Ascending aorta (tissue), 2 donors: ENCODE measurements around the gene MOGAT3. TPM values are rescaled to one million over a fixed set of nuclear protein-coding genes. Genes with fewer than 3 reads are reported as not detected.
"Not testable (repeated sequence)": the region's sequence is repeated elsewhere in the genome, so short reads cannot be mapped to it uniquely, and the experiment has no call there.

Source experiments
- DNase-seq, 2 donors: peaks; one replicate each; pipeline ENCODE4 v3.0.0-alpha.2; 2019; ENCODE audit warnings: low spot score in 2 of 2
- H3K27ac ChIP-seq, 2 donors: fragments of 200-600 bp; sonication (generic); one replicate each; pipeline ENCODE4 v1.5.1; 2016 to 2017; ENCODE audit warnings: mild to moderate bottlenecking in 1 of 2
- H3K27me3 ChIP-seq: fragments of 200-600 bp; sonication (generic); one replicate; pipeline ENCODE4 v1.5.1; 2017
- H3K36me3 ChIP-seq, 2 donors: fragments of 200-600 bp; sonication (generic); one replicate each; pipeline ENCODE4 v1.5.1; 2016
- H3K4me1 ChIP-seq, 2 donors: fragments of 200-600 bp; sonication (generic); one replicate each; pipeline ENCODE4 v1.5.1; 2016 to 2017; ENCODE audit warnings: mild to moderate bottlenecking in 1 of 2
- H3K4me3 ChIP-seq, 2 donors: fragments of 200-600 bp; sonication (generic); one replicate each; pipeline ENCODE4 v1.5.1; 2016 to 2017; ENCODE audit warnings: mild to moderate bottlenecking in 1 of 2
- H3K9me3 ChIP-seq, 2 donors: fragments of 200-600 bp; sonication (generic); one replicate each; pipeline ENCODE4 v1.5.1; 2016
- CTCF ChIP-seq, 3 experiments: fragments of 200-600 bp in 2 of 3; fragments of 450-650 bp in 1 of 3; sonication (generic) in 2 of 3; IDR thresholded peaks; one replicate each; pipeline ENCODE4 v1.5.1; 2016 to 2019; ENCODE audit warnings: antibody characterized with exemption in 3 of 3, mild to moderate bottlenecking in 1 of 3, moderate library complexity in 1 of 3
- intact Hi-C: fragments of 100-400 bp; cut with DNase I; formaldehyde crosslinking; loops from one replicate; pipeline ENCODE4 v1.15.1; 2023
- total RNA-seq: library from RNA; depleted of rRNA; stranded (reverse); fragments of >200 nt; gene quantifications from one replicate; pipeline ENCODE4 v1.1.0, GENCODE V29; 2016

MOGAT3 gene
- total RNA-seq, 1 donor from 2014 or later: not detected

DNA sequence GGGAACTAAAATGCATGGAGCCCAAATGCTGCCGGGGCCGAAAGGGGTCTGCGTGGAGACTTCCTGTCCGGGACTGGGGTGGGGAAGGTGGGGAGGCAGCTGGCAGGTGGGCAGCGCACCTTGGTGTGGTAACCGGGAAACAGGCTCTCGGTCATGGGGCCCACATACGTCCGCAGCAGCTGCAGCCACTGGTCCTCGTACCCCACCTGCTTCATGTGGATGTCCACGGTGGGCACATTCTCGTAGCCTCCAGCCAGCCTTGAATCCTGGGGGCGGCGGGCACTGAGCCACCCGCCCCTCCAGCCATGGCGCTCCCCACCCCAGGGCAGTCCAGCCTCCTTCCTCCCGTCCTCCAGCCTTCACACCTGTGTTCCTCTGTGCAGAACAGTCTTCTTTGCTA, 6.6 kb upstream of the MOGAT3 start:
- no peak for DNase-seq
- peaks cover 8% of the 10 kb centered on the region for H3K27me3 ChIP-seq
- intact Hi-C loops: no loop called here
- H3K36me3 ChIP-seq: peaks cover 29 to 57% of the 10 kb centered on the region in 2 donors
- H3K4me1 ChIP-seq: no peaks in the 10 kb centered on the region
- no peak overlapping the region for H3K27ac ChIP-seq
- no peaks in the 10 kb centered on the region for H3K9me3 ChIP-seq
- H3K4me3 ChIP-seq: no peak overlapping the region
- TF ChIP-seq CTCF (IDR thresholded peaks at IDR 0.05): no peak

DNA sequence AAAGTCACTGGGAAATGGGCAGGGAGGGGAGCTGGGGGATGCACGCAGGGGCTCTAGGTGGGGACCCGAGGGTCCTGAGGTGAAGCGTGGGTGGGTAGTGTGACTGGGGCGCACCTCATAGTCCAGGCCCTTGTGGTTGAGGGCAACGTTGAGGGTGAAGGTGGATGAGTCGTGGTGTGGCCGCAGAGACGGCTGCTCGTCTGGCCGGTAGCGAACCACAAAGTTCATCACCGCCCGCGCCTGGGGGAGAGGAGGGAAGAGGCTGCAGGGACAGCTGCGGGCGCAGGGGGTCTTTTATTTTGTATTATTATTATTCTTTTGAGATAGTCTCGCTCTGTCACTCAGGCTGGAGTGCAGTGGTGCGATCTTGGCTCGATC, 5.8 kb upstream of the MOGAT3 start:
- intact Hi-C loops: no loop called here
- peaks cover 27 to 49% of the 10 kb centered on the region in 2 donors for H3K36me3 ChIP-seq

GRCh38 chr7:101205901-101206664, 5.2 kb upstream of the MOGAT3 start:
- Histone ChIP-seq H3K4me3 (no peak overlapping the region), H3K9me3 (no peaks in the 10 kb centered on the region), H3K27me3 (peaks cover 8% of the 10 kb centered on the region), H3K27ac (no peak overlapping the region), H3K4me1 (peaks cover 2 to 5% of the 10 kb centered on the region in 2 donors), H3K36me3 (peaks cover 22 to 43% of the 10 kb centered on the region in 2 donors)
- intact Hi-C loops: no loop called here
- no peak for DNase-seq
- no peak for TF ChIP-seq CTCF (IDR thresholded peaks at IDR 0.05)

More for the DNA sequence above, 5.8 kb upstream of the MOGAT3 start:
- Histone ChIP-seq H3K27me3 (peaks cover 8% of the 10 kb centered on the region), H3K4me3 (no peak overlapping the region), H3K4me1 (peaks cover 2 to 4% of the 10 kb centered on the region in 2 donors), H3K27ac (no peak overlapping the region), H3K9me3 (no peaks in the 10 kb centered on the region)
- no peak for TF ChIP-seq CTCF (IDR thresholded peaks at IDR 0.05)
- DNase-seq: no peak

- intact Hi-C loops, H3K4me1 ChIP-seq, H3K27ac ChIP-seq, H3K4me3 ChIP-seq, H3K9me3 ChIP-seq, DNase-seq, H3K27me3 ChIP-seq: not testable (repeated sequence)
- H3K36me3 ChIP-seq: peaks cover 7 to 24% of the 10 kb centered on the region in 2 donors
Observed at GRCh38 chr7:101203740-101204738, 3.2 kb upstream of the MOGAT3 start.

DNA sequence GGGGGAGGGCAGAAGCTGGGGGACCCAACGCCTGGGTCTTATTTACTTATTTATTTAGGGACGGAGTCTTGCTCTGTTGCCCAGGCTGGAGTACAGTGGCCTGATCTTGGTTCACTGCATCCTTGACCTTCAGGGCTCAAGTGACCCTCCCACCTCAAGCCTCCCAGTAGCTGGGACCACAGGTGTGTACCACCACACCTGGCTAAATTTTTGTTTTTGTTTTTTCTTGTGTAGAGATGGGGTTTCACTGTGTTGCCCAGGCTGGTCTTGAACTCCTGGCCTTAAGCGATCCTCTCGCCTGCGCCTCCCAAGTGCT, 1.7 kb upstream of the MOGAT3 start:
- no peak for TF ChIP-seq CTCF (IDR thresholded peaks at IDR 0.05)
- no peak overlapping the region for H3K4me3 ChIP-seq
- intact Hi-C loops: no loop called here
- H3K27me3 ChIP-seq: peaks cover 8% of the 10 kb centered on the region
- DNase-seq: no peak
- no peak overlapping the region for H3K27ac ChIP-seq
- peaks cover 2 to 5% of the 10 kb centered on the region in 2 donors for H3K4me1 ChIP-seq
- H3K36me3 ChIP-seq: peaks cover 0 to 13% of the 10 kb centered on the region in 2 donors
- no peaks in the 10 kb centered on the region for H3K9me3 ChIP-seq
